GM12872 (cell line): ENCODE measurements around the gene DDHD1.

Experiments
- TF ChIP-seq, protein P1 (sequence below): IDR thresholded peaks from 3 replicates; pipeline ENCODE4 v1.5.1; 2011; ENCODE audit warnings: low read depth, mild to moderate bottlenecking, low read length, moderate library complexity; ENCODE audit not compliant: insufficient read depth

DDHD1 gene

DNA sequence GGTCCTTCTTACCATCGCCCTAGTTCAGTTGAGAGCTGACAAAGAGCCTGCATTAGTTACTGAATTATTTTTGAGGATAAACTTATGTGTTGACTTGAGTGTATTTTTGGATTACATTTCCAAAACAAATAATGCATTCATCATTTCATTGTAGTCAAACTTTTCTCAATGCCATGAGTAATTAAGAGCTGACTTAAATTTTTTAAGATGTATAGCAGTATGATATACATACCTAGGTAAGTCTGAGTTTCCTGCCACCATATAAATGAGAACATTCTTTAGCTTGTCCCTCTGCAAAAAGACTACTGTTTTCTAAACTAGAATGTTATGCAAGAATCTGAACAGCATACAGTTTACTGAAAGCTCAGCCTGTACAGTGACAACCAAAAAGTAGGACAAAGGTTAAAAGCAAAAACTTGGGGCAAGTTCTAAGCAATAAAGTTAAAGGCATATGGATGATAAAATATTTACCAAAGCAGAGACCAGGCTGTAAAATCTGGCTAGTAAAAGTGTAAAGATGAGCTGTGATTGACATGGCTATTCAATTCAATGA is 120.2 kb downstream of the DDHD1 start:
- TF ChIP-seq, protein P1, sequence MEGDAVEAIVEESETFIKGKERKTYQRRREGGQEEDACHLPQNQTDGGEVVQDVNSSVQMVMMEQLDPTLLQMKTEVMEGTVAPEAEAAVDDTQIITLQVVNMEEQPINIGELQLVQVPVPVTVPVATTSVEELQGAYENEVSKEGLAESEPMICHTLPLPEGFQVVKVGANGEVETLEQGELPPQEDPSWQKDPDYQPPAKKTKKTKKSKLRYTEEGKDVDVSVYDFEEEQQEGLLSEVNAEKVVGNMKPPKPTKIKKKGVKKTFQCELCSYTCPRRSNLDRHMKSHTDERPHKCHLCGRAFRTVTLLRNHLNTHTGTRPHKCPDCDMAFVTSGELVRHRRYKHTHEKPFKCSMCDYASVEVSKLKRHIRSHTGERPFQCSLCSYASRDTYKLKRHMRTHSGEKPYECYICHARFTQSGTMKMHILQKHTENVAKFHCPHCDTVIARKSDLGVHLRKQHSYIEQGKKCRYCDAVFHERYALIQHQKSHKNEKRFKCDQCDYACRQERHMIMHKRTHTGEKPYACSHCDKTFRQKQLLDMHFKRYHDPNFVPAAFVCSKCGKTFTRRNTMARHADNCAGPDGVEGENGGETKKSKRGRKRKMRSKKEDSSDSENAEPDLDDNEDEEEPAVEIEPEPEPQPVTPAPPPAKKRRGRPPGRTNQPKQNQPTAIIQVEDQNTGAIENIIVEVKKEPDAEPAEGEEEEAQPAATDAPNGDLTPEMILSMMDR, result no peak

DNA sequence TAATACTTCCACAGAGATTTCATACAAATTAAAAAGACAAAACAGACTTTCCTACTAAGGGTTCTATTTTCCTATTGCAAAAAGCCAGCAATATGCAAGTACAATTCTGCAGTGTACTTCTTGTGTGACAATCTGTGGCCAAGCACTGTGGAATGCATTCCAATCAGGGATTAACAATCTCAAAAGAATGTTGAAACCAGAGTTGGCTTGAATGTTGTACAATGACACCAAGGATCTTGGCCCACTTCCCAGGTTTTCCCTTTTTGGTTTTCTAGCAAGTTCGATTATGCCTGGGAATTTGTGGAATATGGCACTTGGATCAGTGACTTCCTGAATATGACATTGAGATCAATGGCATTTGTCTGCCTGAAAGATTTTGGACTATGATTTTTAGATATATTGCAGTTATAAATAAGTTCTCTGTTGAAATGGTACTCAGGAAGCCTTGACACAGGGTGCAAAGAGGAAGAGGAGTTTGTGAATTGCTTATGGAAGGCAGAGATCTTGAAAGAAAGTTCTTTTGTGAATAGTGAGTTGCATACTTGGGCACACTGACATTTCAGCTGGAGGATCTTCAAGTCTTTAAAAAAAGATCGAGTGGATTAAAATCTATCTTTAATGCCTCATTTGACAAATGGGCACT is 120.8 kb downstream of the DDHD1 start:
- TF ChIP-seq, protein P1, result no peak

DNA sequence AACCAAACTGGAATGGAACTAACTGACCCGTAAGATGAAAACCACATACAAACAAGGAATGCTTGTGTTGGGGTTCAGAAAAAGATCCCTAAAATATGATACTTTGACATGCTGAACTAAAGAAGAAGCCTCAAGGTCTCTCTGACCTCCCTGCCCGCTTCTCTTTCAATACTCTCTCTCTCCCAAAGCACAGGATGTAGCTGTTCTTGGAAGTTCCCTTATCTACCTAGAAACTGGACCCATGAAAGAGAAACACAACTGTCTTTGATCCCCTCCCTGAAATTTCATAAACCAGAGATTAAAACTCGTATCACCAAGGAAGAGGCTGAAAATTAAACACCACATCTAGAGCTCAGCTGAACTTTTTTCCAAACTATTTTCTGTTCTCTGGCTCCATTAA is 125.6 kb downstream of the DDHD1 start:
- TF ChIP-seq, protein P1, result no peak

DNA sequence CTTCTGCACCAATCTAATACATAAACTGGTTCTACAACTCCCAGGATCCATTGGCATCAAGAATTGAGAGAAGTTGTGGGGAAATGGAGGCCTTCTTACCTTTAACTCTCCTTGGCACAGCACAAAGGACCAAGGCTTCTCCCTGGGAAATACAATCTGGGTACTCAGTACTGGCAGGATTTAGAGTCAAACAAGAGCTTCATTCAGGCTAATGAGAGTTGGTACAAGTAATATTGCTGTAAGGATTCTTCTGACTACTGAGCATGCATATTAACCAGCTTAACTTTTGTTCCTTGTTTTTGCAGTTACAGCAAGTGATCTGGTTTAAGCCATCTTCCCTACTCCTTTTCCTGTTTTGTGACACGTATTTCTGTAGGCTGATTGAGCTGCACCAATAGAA is 126.1 kb downstream of the DDHD1 start:
- TF ChIP-seq, protein P1, result no peak

DNA sequence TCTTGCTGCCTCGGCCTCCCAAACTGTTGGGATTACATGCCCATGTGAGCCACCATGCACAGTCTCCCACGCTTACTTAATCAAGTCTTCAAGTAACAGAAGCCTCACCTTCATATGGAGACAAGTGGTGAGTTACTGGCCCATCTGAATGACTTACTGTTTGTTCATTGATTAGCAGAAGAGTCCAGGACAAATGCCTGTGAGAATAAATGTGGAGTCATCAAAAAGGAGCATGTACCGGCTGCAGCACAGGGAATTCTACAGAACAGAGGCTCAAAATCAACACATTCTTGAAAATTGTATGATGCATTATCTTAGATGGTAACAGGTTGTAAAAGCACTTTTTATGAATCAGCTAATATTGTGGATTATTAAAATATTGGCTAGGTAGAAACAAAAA is 129.8 kb downstream of the DDHD1 start:
- TF ChIP-seq, protein P1, result no peak

DNA sequence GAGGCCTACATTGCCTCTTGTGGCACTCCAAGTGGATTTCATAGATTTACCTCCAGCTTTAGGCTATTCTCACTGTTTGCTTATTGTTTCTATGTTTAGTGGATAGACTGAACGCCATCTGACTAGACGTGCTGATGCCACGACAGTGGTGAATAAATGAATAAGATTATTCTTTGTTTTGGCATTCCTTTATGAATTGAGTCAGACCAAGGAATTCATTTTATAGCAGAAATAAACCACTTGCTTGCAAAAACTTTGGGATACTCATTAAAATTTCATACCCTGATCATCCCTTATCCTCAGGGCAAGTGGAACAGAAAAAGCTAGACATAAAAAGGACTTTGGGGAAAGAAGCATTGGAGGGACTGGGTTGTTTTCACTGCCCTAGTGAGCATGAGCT is 130.5 kb downstream of the DDHD1 start:
- TF ChIP-seq, protein P1, result no peak

DNA sequence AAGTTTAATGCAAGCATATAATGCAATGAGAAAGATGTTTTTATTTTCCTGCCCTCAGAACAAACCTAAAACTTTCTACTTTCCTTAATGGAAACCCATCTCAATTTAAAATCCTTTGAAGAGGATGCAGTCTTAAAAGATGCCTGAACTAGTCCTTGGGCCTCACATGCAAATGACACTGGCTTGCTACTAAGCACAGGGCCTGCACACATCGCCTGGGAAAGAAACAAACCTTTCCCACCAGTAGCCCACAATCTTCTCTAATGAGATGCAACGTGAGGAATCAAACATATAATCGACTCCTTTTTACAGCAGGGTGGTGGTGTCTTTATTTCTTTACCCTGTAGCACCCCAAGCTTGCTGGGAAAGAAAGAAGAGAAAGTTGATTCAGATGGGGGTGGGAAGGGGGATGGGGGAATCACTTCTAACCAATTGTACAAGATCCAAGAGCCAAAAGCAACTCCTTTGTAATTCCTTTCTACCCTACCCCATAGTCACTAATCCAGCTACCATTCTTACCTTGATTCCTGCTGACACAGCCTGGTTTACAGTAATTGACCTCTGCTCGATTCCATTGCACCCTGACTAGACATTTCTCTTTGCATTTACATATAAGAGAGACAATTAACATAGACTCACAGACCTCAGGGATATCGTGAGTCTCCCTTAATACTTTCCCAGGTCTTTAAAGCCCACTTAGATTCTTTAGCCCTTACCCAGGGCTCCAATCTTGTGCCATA is 132.8 kb downstream of the DDHD1 start:
- TF ChIP-seq, protein P1, result no peak
